HG03066 (cell line): ENCODE results near the gene MYL12A.

Source experiments
- ATAC-seq: cut with Tn5 transposase; IDR thresholded peaks from one replicate; pipeline ENCODE4 v1.9.1; 2021; ENCODE audit warnings: low read depth; ENCODE audit not compliant: unreplicated experiment

The MYL12A gene

GRCh38 chr18:3223356-3223755 is 24.2 kb upstream of the MYL12A start:
- ATAC-seq: no peak

- ATAC-seq: no peak
Observed at GRCh38 chr18:3224223-3224622, 23.4 kb upstream of the MYL12A start.

GRCh38 chr18:3225588-3225987 is 22.0 kb upstream of the MYL12A start:
- no peak for ATAC-seq

- ATAC-seq: no peak
Observed at GRCh38 chr18:3226048-3226447, 21.6 kb upstream of the MYL12A start.

- no peak for ATAC-seq
Observed at GRCh38 chr18:3230401-3231334, 16.9 kb upstream of the MYL12A start.

GRCh38 chr18:3233004-3233403 is 14.6 kb upstream of the MYL12A start:
- ATAC-seq: no peak

- no peak for ATAC-seq
Observed at GRCh38 chr18:3233433-3234168, 14.0 kb upstream of the MYL12A start.

- ATAC-seq: no peak
Observed at GRCh38 chr18:3234457-3234856, 13.1 kb upstream of the MYL12A start.

- ATAC-seq: no peak
Observed at GRCh38 chr18:3235846-3236245, 11.8 kb upstream of the MYL12A start.

- no peak for ATAC-seq
Observed at GRCh38 chr18:3236470-3236869, 11.1 kb upstream of the MYL12A start.

- no peak for ATAC-seq
Observed at GRCh38 chr18:3238742-3239141, 8.9 kb upstream of the MYL12A start.

GRCh38 chr18:3245185-3245564 is 2.4 kb upstream of the MYL12A start:
- no peak for ATAC-seq

- ATAC-seq: peak; percentile 34
Observed at GRCh38 chr18:3245853-3246634, 1.6 kb upstream of the MYL12A start.

- ATAC-seq: no peak
Observed at GRCh38 chr18:3246635-3247239, 864 bp upstream of the MYL12A start.

- no peak for ATAC-seq
Observed at GRCh38 chr18:3248062-3248657, 559 bp downstream of the MYL12A start.

- ATAC-seq: no peak
Observed at GRCh38 chr18:3248658-3249359, 1.2 kb downstream of the MYL12A start.

- ATAC-seq: no peak
Observed at GRCh38 chr18:3250237-3251107, 2.9 kb downstream of the MYL12A start.

- no peak for ATAC-seq
Observed at GRCh38 chr18:3251249-3251962, 3.8 kb downstream of the MYL12A start.
